ENCODE data around the gene COBL. TPM values are rescaled to one million over a fixed set of nuclear protein-coding genes. Genes with fewer than 3 reads are reported as not detected.

COBL gene
- total RNA-seq, 1 donor: not detected

DNA sequence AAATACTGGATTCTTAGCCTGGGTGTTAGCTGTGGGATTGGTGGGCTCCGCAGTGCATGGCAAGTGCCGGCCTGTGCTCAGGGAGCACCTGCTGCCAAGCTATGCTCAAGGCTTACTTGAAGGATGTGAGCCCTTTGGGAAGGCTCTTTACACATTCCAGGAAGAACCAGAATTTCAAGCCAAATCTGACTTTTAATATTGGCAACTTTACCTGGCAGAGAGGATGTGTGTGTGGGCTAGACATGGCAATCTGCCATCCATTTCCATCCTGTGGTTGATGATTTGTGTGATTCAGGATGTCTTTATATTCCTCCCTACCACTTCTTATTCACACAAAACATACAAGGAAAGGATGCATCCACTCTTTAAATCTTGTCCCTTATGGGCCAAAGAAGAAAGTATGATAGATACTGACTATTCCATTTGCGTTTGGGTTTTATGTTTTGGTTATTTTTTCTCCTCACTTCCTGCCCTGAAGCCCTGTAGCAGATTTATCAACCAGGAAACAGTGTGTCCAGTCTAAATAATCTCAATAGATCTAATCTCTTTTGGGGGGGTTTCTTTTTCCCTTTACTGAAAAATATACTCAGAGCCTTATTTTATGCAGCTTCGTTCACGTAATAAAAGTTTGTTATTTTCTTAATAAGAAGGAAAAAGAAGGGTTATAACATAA is 247.1 kb downstream of the COBL start:
- no peak overlapping the region for H3K4me3 ChIP-seq (ENCODE audit: low read depth, low read length)
- DNase-seq (ENCODE audit: low read depth): peak; percentile 70
- no peak for TF ChIP-seq CTCF (IDR thresholded peaks at IDR 0.05; ENCODE audit: insufficient read depth, low read length)

DNA sequence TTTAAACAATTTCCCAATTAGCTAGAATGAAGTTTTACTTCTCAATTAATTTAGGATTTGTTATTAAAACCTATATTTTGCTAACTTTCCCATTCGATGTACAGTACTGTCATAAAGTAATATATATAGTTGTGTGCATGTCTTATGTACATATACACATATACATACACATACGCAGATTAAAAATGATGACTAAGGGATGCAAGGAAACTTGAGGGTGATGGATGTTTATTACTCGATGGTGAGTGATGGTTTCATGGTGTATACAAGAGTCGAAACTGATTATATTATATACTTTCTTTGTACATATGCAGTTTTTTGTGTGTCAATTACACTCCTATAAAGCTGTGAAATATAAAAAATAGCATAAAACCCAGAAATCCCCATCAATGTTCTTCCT is 248.2 kb downstream of the COBL start:
- no peak for DNase-seq (ENCODE audit: low read depth)
- no peak for TF ChIP-seq CTCF (IDR thresholded peaks at IDR 0.05; ENCODE audit: insufficient read depth, low read length)
- H3K4me3 ChIP-seq (ENCODE audit: low read depth, low read length): no peak overlapping the region

DNA sequence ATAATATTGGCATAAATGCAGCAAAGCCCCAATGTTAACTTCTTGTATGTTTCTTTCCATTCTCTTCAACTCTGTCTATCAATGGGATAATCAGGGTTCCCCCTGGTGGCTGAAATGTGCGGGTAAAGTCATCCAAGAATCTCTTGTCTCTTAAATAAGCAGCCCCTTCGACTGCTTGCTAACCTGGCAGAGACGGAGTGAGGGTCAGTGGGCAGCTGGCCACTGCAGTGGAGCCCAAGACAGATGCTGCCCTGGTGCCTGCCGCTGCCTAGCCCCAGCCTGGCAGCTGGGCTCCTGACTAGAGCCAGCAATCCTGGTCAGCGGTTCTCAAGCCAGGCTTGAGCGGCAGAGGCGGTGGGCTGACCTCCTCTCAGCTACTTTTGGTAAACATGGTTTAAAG is 248.9 kb downstream of the COBL start:
- peak; percentile 79 for TF ChIP-seq CTCF (IDR thresholded peaks at IDR 0.05; ENCODE audit: insufficient read depth, low read length)

GRCh38 chr7:51067258-51067657 is 249.4 kb downstream of the COBL start:
- no peak for DNase-seq (ENCODE audit: low read depth)
- no peak for TF ChIP-seq CTCF (IDR thresholded peaks at IDR 0.05; ENCODE audit: insufficient read depth, low read length)
- no peak overlapping the region for H3K4me3 ChIP-seq (ENCODE audit: low read depth, low read length)

More for the DNA sequence above, 248.9 kb downstream of the COBL start:
- DNase-seq (ENCODE audit: low read depth): peak; percentile 86
- H3K4me3 ChIP-seq (ENCODE audit: low read depth, low read length): no peak overlapping the region

- H3K4me3 ChIP-seq (ENCODE audit: low read depth, low read length): no peak overlapping the region
- no peak for DNase-seq (ENCODE audit: low read depth)
- TF ChIP-seq CTCF (IDR thresholded peaks at IDR 0.05; ENCODE audit: insufficient read depth, low read length): no peak
These were observed 250.2 kb downstream of the COBL start for GRCh38 chr7:51066405-51066882.

- H3K4me3 ChIP-seq (ENCODE audit: low read depth, low read length): no peak overlapping the region
- DNase-seq (ENCODE audit: low read depth): no peak
- no peak for TF ChIP-seq CTCF (IDR thresholded peaks at IDR 0.05; ENCODE audit: insufficient read depth, low read length)
These were observed 250.8 kb downstream of the COBL start for GRCh38 chr7:51065766-51066165.

GRCh38 chr7:51064688-51065087 is 251.9 kb downstream of the COBL start:
- no peak for TF ChIP-seq CTCF (IDR thresholded peaks at IDR 0.05; ENCODE audit: insufficient read depth, low read length)
- H3K4me3 ChIP-seq (ENCODE audit: low read depth, low read length): no peak overlapping the region
- no peak for DNase-seq (ENCODE audit: low read depth)
